ENCODE results near the gene LCMT1.

DNA sequence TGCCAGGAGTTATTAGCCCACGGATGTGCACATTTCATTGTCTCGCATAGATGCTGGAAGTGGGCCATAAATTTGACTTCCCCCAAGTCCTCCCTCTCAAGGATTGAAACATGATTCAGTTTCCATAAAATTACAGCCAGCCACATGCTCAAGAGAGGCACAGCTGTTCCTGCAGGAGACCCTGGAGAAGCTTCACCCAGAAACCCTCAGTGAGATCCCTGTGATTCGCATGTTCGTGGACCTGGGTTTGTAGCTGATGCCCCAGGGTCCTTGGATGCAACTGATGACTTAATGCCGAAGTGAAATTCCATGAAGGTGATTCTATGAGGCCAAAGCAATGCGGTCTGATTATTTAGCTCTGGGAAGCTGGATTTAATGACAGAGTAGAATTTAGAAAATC lies 80.6 kb downstream of the LCMT1 start:
- TF ChIP-seq IRF2 (CRISPR knock-in tag; IDR thresholded peaks at IDR 0.05; ENCODE audit: borderline replicate concordance, low read depth) (no peak), JUN (CRISPR knock-in tag; IDR thresholded peaks at IDR 0.05) (no peak), SP1 (CRISPR knock-in tag; conservative IDR thresholded peaks at IDR 0.05) (no peak), NR2C2 (CRISPR knock-in tag; IDR thresholded peaks at IDR 0.05) (no peak)
- TF ChIP-seq, protein P1, sequence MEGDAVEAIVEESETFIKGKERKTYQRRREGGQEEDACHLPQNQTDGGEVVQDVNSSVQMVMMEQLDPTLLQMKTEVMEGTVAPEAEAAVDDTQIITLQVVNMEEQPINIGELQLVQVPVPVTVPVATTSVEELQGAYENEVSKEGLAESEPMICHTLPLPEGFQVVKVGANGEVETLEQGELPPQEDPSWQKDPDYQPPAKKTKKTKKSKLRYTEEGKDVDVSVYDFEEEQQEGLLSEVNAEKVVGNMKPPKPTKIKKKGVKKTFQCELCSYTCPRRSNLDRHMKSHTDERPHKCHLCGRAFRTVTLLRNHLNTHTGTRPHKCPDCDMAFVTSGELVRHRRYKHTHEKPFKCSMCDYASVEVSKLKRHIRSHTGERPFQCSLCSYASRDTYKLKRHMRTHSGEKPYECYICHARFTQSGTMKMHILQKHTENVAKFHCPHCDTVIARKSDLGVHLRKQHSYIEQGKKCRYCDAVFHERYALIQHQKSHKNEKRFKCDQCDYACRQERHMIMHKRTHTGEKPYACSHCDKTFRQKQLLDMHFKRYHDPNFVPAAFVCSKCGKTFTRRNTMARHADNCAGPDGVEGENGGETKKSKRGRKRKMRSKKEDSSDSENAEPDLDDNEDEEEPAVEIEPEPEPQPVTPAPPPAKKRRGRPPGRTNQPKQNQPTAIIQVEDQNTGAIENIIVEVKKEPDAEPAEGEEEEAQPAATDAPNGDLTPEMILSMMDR (IDR thresholded peaks at IDR 0.05) = no peak
- TF ChIP-seq, protein P2, sequence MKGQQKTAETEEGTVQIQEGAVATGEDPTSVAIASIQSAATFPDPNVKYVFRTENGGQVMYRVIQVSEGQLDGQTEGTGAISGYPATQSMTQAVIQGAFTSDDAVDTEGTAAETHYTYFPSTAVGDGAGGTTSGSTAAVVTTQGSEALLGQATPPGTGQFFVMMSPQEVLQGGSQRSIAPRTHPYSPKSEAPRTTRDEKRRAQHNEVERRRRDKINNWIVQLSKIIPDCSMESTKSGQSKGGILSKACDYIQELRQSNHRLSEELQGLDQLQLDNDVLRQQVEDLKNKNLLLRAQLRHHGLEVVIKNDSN (CRISPR knock-in tag; IDR thresholded peaks at IDR 0.05) = no peak
- TF ChIP-seq, protein P3, sequence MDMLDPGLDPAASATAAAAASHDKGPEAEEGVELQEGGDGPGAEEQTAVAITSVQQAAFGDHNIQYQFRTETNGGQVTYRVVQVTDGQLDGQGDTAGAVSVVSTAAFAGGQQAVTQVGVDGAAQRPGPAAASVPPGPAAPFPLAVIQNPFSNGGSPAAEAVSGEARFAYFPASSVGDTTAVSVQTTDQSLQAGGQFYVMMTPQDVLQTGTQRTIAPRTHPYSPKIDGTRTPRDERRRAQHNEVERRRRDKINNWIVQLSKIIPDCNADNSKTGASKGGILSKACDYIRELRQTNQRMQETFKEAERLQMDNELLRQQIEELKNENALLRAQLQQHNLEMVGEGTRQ (CRISPR knock-in tag; IDR thresholded peaks at IDR 0.05) = no peak
- TF ChIP-seq, protein P4, sequence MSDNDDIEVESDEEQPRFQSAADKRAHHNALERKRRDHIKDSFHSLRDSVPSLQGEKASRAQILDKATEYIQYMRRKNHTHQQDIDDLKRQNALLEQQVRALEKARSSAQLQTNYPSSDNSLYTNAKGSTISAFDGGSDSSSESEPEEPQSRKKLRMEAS (CRISPR knock-in tag; IDR thresholded peaks at IDR 0.05) = no peak
- TF ChIP-seq, protein P5, sequence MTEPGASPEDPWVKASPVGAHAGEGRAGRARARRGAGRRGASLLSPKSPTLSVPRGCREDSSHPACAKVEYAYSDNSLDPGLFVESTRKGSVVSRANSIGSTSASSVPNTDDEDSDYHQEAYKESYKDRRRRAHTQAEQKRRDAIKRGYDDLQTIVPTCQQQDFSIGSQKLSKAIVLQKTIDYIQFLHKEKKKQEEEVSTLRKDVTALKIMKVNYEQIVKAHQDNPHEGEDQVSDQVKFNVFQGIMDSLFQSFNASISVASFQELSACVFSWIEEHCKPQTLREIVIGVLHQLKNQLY (CRISPR knock-in tag; IDR thresholded peaks at IDR 0.05) = no peak
- TF ChIP-seq, protein P6, sequence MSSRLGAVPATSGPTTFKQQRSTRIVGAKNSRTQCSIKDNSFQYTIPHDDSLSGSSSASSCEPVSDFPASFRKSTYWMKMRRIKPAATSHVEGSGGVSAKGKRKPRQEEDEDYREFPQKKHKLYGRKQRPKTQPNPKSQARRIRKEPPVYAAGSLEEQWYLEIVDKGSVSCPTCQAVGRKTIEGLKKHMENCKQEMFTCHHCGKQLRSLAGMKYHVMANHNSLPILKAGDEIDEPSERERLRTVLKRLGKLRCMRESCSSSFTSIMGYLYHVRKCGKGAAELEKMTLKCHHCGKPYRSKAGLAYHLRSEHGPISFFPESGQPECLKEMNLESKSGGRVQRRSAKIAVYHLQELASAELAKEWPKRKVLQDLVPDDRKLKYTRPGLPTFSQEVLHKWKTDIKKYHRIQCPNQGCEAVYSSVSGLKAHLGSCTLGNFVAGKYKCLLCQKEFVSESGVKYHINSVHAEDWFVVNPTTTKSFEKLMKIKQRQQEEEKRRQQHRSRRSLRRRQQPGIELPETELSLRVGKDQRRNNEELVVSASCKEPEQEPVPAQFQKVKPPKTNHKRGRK (CRISPR knock-in tag; IDR thresholded peaks at IDR 0.05; ENCODE audit: borderline replicate concordance) = no peak
- TF ChIP-seq, protein P7, sequence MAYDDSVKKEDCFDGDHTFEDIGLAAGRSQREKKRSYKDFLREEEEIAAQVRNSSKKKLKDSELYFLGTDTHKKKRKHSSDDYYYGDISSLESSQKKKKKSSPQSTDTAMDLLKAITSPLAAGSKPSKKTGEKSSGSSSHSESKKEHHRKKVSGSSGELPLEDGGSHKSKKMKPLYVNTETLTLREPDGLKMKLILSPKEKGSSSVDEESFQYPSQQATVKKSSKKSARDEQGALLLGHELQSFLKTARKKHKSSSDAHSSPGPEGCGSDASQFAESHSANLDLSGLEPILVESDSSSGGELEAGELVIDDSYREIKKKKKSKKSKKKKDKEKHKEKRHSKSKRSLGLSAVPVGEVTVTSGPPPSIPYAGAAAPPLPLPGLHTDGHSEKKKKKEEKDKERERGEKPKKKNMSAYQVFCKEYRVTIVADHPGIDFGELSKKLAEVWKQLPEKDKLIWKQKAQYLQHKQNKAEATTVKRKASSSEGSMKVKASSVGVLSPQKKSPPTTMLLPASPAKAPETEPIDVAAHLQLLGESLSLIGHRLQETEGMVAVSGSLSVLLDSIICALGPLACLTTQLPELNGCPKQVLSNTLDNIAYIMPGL (CRISPR knock-in tag; IDR thresholded peaks at IDR 0.05) = no peak
- TF ChIP-seq, protein P8, sequence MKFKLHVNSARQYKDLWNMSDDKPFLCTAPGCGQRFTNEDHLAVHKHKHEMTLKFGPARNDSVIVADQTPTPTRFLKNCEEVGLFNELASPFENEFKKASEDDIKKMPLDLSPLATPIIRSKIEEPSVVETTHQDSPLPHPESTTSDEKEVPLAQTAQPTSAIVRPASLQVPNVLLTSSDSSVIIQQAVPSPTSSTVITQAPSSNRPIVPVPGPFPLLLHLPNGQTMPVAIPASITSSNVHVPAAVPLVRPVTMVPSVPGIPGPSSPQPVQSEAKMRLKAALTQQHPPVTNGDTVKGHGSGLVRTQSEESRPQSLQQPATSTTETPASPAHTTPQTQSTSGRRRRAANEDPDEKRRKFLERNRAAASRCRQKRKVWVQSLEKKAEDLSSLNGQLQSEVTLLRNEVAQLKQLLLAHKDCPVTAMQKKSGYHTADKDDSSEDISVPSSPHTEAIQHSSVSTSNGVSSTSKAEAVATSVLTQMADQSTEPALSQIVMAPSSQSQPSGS (CRISPR knock-in tag; IDR thresholded peaks at IDR 0.05; ENCODE audit: borderline replicate concordance, low read depth) = no peak
